Psoas muscle (tissue), 8 donors: ENCODE results near the gene SHISAL1. TPM values are rescaled to one million over a fixed set of nuclear protein-coding genes. Genes with fewer than 3 reads are reported as not detected.

ENCODE experiments used
- ATAC-seq, 4 donors: fragments of 200-7000 bp; cut with Tn5 transposase; one replicate each; pipeline ENCODE4 v1.9.1; 2020; ENCODE audit warnings: moderate library complexity in 3 of 4, mild to moderate bottlenecking in 2 of 4
- DNase-seq, 2 donors: peaks; one replicate each; pipeline ENCODE4 v3.0.0-alpha.2; 2020
- H3K27ac ChIP-seq: fragments of 200-600 bp; one replicate; pipeline ENCODE4 v1.8.0; 2022
- H3K27me3 ChIP-seq, 3 donors: fragments of 200-600 bp in 1 of 3; one replicate each; pipeline versions ENCODE4 v1.6.1 to v1.8.0; 2013 to 2022; ENCODE audit warnings: low read length in 2 of 3, mild to moderate bottlenecking in 2 of 3, moderate library complexity in 1 of 3; ENCODE audit not compliant: insufficient read depth in 3 of 3
- H3K36me3 ChIP-seq, 2 donors: fragments of 200-600 bp in 1 of 2; one replicate each; pipeline versions ENCODE4 v1.6.1 to v1.8.0; 2013 to 2022; ENCODE audit warnings: low read depth in 1 of 2, mild to moderate bottlenecking in 1 of 2, moderate library complexity in 1 of 2; ENCODE audit not compliant: insufficient read depth in 1 of 2
- H3K4me1 ChIP-seq: fragments of 200-600 bp; one replicate; pipeline ENCODE4 v1.8.0; 2022
- H3K4me3 ChIP-seq: fragments of 200-600 bp; one replicate; pipeline ENCODE4 v1.8.0; 2022; ENCODE audit warnings: mild to moderate bottlenecking
- H3K9me3 ChIP-seq: fragments of 200-600 bp; one replicate; pipeline ENCODE4 v1.8.0; 2022
- WGBS, 3 donors: extraction: QIAGEN DNeasy Blood & Tissue Kit; methylation state at CpG; one replicate each; pipeline versions ENCODE4 v1.1.6 to v1.1.7; 2013; 5-methylcytosine and 5-hydroxymethylcytosine counted together
- intact Hi-C, 2 donors: fragments of 100-400 bp; cut with DNase I; formaldehyde crosslinking; loops; one replicate each; pipeline versions ENCODE4 v1.11.0 to v1.14.2; 2022
- polyA plus RNA-seq, 3 donors: library from polyadenylated mRNA; stranded (reverse); fragments of 200-250 nt; gene quantifications; one replicate each; pipeline ENCODE4 v1.2.3, GENCODE V29; 2013
- total RNA-seq, 4 donors: library from RNA; stranded (reverse); fragmentation: NEBNext Ultra II Directional in 2 of 4; extraction: Animal tissue kit (Norgen Biotek cat#: 25700) in 2 of 4; gene quantifications; one replicate each; pipeline versions ENCODE4 v1.2.1 to v1.2.4, GENCODE V29; 2021 to 2023
- TF ChIP-seq, protein P1 (sequence below): fragments of 200-600 bp; IDR thresholded peaks from one replicate; pipeline ENCODE4 v1.8.0; 2022; ENCODE audit warnings: antibody characterized with exemption
- donor health status: healthy with polysubstance abuse.
- donor health status: DM: no; HTN: no; CAD: no; lungs with moderate emphysema.
- donor health status: Bipolar disorder and iron deficiency.
- donor health status: healthy.
- donor health status: DM: yes; HTN: yes; CAD: no.
- donor health status: DM: no; HTN: no; CAD: no.
- donor health status: DM: no; HTN: no; CAD: no.
- donor health status: DM: yes; HTN: yes; CAD: no.

SHISAL1 gene
- total and polyA plus RNA-seq, 7 donors = 0.01 to 0.24 (median 0.06) TPM; not detected in 1

GRCh38 chr22:44261861-44262595 lies 50.7 kb downstream of the SHISAL1 start:
- H3K9me3 ChIP-seq = no peaks in the 10 kb centered on the region
- H3K4me3 ChIP-seq = no peak overlapping the region
- WGBS, 3 donors = 62 to 71% (median 67%) methylated on average over 12 of the region's 12 CpGs
- no peaks in the 10 kb centered on the region for H3K4me1 ChIP-seq
- ATAC-seq (no peak), DNase-seq (peak in 1 of 2 donors; percentile 8)
- no peaks in the 10 kb centered on the region for H3K36me3 ChIP-seq
- TF ChIP-seq, protein P1, sequence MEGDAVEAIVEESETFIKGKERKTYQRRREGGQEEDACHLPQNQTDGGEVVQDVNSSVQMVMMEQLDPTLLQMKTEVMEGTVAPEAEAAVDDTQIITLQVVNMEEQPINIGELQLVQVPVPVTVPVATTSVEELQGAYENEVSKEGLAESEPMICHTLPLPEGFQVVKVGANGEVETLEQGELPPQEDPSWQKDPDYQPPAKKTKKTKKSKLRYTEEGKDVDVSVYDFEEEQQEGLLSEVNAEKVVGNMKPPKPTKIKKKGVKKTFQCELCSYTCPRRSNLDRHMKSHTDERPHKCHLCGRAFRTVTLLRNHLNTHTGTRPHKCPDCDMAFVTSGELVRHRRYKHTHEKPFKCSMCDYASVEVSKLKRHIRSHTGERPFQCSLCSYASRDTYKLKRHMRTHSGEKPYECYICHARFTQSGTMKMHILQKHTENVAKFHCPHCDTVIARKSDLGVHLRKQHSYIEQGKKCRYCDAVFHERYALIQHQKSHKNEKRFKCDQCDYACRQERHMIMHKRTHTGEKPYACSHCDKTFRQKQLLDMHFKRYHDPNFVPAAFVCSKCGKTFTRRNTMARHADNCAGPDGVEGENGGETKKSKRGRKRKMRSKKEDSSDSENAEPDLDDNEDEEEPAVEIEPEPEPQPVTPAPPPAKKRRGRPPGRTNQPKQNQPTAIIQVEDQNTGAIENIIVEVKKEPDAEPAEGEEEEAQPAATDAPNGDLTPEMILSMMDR = no peak
- intact Hi-C loops = no loop called here
- H3K27ac ChIP-seq = no peak overlapping the region
- peaks cover 0 to 21% (median 3%) of the 10 kb centered on the region in 3 donors for H3K27me3 ChIP-seq

DNA sequence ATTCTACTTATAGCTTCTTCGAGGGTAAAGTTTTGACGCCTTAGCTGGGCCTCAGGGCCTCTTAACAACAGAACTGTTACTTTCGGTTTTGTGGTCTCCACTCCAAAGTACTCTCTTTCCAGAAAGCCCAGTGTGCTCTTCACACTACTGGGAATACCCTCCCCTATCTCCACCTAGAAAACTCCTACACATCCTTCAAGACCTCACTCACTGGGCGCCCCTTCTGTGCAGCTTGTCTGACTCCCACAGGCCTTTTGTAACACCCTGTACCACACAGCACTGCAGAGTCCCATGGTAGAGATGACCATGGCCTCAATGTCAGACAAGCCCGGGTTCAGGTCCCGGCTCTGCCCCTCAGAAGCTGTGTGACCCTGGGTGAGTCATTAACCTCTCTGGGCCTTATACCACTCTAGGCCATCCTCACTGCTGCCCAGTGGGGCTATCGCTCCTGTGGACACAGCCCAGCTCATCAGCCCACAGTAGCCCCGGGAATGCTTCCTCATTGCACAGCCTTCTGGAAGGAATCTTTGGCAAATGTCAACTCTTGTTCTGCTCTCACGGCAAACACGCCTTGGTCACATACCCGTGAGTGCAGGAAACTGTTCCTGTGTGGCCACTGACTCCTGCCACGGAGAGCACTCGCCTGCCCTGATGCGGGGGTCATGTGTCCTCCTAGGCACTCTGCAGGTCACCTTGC lies 51.4 kb downstream of the SHISAL1 start:
- peaks cover 0 to 27% (median 5%) of the 10 kb centered on the region in 3 donors for H3K27me3 ChIP-seq
- H3K4me3 ChIP-seq = no peak overlapping the region
- no peaks in the 10 kb centered on the region for H3K9me3 ChIP-seq
- no peaks in the 10 kb centered on the region for H3K36me3 ChIP-seq
- 80 to 82% (median 81%) methylated on average over 14 of the region's 14 CpGs for WGBS, 3 donors
- H3K27ac ChIP-seq = no peak overlapping the region
- DNase-seq (peak in 1 of 2 donors; percentile 16), ATAC-seq (no peak)
- H3K4me1 ChIP-seq = no peaks in the 10 kb centered on the region
- TF ChIP-seq, protein P1 = no peak
- intact Hi-C loops = no loop called here

- Histone ChIP-seq H3K27ac (no peak overlapping the region), H3K36me3 (no peaks in the 10 kb centered on the region), H3K4me3 (no peak overlapping the region), H3K9me3 (no peaks in the 10 kb centered on the region), H3K27me3 (peaks cover 0 to 20% (median 5%) of the 10 kb centered on the region in 3 donors), H3K4me1 (no peaks in the 10 kb centered on the region)
- 75 to 81% (median 80%) methylated on average over 16 of the region's 16 CpGs for whole genome bisulfite sequencing, 3 donors
- ATAC-seq (no peak), DNase-seq (peak in 1 of 2 donors; percentile 6)
- TF ChIP-seq, protein P1 = no peak
- intact Hi-C loops = no loop called here
These were observed 52.3 kb downstream of the SHISAL1 start for GRCh38 chr22:44260216-44261035.

- ATAC-seq (no peak), DNase-seq (peak in 1 of 2 donors; percentile 36)
- 74 to 77% (median 76%) methylated on average over 19 of the region's 19 CpGs for WGBS, 3 donors
- Histone ChIP-seq H3K4me3 (no peak overlapping the region), H3K36me3 (no peaks in the 10 kb centered on the region), H3K27me3 (peaks cover 0 to 13% (median 6%) of the 10 kb centered on the region in 3 donors), H3K4me1 (no peaks in the 10 kb centered on the region), H3K9me3 (no peaks in the 10 kb centered on the region), H3K27ac (no peak overlapping the region)
- intact Hi-C loops = no loop called here
- TF ChIP-seq, protein P1 = no peak
These were observed 53.2 kb downstream of the SHISAL1 start for GRCh38 chr22:44259366-44260215.
